ENCODE measurements around the gene CATSPER1.
A peak's percentile ranks its signal among the peaks of the same experiment; 100 is the strongest.
"Not testable (repeated sequence)": the region's sequence is repeated elsewhere in the genome, so short reads cannot be mapped to it uniquely, and the experiment has no call there.

The CATSPER1 gene

DNA sequence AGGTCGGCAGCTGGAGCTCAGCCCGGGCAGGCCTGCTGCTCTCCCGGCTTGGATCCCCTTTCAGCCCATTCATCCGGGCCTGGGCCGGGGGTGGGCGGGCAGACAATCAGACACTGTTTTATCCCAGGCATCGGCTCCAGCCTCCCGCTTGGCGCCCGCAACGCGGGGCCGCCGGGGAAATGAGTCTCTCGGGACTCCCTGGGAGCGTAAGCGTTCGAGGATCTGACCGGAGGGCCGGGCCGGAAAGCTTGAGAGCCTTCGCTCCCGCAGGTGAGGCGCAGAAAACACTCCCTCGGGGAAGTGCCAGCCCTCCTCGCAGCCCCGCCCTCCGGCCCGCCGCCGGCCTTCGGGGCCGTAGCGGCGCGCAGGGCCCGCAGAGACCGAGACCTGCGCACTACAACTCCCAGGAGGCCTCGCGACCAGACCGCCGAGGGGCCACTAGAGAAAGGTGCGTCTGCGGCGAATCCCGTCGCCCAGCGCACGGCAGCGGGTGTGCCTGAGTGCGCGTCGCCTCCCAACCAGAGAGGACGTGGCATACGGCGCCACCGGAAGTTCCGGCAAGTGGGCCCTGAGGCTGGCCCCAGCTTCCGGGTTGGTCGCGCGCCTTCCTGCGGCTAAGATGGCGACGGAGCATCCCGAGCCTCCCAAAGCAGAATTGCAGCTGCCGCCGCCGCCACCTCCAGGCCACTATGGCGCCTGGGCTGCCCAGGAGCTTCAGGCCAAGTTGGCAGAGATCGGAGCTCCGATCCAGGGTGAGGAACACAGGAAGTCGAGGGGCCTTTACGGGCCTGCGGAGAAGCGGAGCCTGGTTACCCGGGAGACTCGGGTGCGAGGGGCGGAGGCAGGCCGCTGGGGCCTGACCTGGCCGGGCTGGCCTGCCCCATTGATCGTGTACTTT lies 25.7 kb upstream of the CATSPER1 start, which contains the start of gene SF3B2:
Gene SF3B2, plus strand, starts transcription at position 599 of the 898 bp plus-strand sequence. Its CDS starts 21 bp downstream, at position 620.
- DNase-seq (ENCODE audit: low spot score), result peak; percentile 97

DNA sequence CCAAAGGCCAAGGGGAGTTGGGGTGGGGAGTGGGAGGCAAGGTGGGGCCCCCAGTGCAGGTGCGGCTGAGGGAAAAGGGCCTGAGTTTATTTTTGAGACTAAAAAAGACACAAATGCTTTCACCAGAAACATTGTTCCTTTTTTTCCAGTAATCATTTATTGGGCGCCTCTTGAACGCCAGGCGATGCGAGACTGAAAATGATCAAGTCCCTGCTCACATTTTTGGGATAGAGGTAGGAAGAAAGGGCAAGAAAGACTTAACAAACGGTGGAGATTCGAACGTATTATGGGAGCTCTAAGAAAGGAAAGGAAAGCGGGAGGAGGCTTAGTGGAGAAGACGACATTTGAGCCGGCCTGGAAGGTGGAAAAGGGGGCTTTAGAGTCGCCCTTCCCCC lies 25.1 kb upstream of the CATSPER1 start:
- DNase-seq (ENCODE audit: low spot score), result no peak

DNA sequence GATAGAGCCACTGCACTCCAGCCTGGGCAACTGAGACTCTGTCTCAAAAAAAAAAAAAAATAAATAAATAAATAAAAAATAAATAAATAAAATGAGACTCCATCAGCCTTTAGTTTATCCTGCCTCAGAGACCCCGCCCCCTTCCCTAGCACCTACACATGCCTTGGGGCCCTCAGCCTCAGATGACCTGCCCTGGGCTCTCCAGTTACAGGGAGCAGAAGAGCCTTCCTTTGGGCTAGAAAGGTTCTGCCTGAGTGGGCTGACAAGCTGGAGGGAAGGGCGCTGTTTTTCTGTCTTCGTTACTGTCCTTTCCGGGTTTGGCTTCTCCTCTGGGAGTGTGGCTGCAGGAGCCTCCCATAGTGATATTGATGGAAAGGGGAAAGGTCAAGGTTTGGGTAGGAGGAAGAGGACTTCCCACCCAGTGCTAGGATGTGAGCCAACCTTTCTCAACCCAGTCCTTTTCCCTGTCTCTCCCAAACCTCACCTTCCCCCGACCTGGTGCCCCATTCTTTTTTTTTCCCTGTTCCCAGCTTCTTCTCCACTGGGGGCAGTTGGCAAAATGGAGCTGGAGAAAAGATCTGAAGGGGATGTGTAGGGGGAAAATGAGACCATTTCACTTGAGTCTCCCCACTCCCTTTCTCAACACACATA lies 24.4 kb upstream of the CATSPER1 start:
- DNase-seq (ENCODE audit: low spot score), result no peak

GRCh38 chr11:66048547-66049323 lies 22.5 kb upstream of the CATSPER1 start, which contains the start of gene GAL3ST3:
Gene GAL3ST3 (minus strand): TSS chr11:66049161. CDS start chr11:66045415, 3,746 bp downstream.
- DNase-seq (ENCODE audit: low spot score), result no peak

DNA sequence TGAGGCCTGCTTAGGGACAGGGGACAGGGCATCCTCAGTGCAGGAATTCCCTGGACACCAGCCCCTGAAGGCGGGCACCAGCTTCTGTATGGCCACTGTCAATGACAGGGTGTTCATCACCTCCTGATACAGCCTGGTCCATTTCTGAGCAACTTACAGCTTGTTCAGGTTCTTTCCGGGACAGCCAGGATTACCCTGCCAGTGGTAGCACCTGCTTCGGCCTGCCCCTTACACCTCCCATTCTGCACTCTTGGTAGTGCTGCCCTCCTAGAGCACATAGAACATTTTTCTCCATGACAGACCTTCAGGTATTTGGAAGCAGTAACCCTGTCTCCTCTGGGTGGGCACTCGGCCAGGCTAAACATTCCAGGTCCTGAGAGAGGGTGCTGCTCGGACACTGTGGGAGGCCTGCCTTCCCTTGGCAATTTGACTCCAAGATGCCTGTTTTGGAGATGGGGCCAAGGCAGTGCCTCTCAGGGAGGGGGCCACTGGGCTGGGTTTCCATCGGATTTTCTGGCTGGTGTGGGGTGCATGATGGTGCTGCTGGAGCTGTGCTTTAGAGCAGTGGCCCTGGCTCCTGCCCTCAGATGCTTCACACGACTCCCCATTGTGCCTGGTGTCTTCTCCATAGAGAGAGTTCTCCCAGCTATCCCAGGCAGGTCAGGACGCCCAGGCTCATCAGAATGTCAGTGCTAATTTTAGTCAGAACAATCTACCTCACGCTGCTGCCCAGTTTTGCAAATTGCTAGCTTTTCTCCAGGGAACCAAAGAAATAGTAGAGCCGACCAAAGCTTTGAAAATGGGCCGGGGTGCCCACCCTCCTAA lies 21.5 kb upstream of the CATSPER1 start:
- DNase-seq (ENCODE audit: low spot score), result no peak

- DNase-seq (ENCODE audit: low spot score), result no peak
These were observed 20.6 kb upstream of the CATSPER1 start for GRCh38 chr11:66046901-66047300.

GRCh38 chr11:66045177-66045639 lies 18.9 kb upstream of the CATSPER1 start:
- DNase-seq (ENCODE audit: low spot score), result peak; percentile 79

GRCh38 chr11:66044757-66045156 lies 18.5 kb upstream of the CATSPER1 start:
- DNase-seq (ENCODE audit: low spot score), result no peak

DNA sequence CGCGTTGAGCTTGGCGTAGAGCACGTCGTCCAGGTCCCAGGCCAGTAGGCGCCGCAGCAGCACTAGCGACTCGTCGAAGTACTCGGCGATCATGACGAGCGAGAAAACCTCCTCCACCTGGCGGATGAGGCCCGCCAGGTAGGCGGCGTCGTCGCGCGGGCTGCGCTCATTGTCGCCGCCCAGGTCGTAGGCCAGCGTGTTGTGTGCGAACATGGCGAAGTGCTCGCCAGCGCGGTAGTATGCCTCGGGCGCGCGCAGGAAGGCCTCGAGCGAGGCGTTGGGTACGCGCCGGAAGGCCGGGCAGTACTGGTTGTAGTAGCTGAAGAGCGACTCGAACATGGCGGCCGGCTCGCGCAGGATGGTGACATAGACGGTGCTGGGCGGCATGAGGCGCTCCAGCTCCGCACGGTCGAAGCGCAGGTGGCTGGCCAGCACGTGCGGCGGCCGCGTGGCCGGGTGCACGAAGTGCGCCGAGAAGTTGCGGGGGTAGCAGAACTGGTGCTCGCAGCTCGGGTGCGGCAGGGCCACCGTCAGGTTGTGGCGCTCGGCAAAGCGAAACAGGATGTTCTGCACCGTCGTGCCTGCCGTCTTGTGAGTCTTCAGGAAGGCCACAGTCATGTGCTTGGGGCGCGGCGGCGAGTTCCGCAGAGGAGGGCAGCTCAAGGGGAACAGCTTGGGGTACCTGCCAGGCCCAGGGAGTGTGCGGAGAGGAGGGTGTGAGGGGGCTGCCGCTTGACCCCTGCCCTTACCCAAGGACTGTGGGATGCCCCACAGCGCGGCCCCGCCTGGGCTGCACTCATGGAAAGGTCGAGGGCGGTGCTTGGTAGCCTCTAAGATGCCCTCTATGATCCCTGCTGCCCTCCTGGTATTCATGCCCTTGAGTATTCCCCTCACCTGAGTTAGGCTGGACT lies 17.0 kb upstream of the CATSPER1 start:
- DNase-seq (ENCODE audit: low spot score), result no peak

- DNase-seq (ENCODE audit: low spot score), result no peak
These were observed 16.1 kb upstream of the CATSPER1 start for GRCh38 chr11:66042227-66042995.

- no peak for DNase-seq (ENCODE audit: low spot score)
These were observed 13.5 kb upstream of the CATSPER1 start for GRCh38 chr11:66039765-66040164.

- DNase-seq (ENCODE audit: low spot score), result no peak
These were observed 11.0 kb upstream of the CATSPER1 start for GRCh38 chr11:66037327-66037726.

DNA sequence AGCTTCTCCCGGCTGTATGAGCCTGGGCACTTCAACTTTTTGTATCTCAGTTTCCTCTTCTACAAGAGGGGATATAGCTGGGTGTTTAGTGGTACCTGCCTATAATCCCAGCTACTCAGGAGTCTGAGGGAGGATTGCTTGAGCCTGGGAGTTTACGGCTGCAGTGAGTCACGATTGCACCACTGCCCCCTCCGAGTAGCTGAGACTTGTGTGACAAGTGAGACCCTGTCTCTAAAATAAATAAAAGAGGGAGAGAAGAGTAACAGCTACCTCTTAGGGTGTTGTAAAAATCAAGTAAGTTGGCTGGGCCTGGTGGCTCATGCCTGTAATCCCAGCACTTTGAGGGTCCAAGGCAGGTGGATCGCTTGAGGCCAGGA lies 10.0 kb upstream of the CATSPER1 start:
- no peak for DNase-seq (ENCODE audit: low spot score)

DNA sequence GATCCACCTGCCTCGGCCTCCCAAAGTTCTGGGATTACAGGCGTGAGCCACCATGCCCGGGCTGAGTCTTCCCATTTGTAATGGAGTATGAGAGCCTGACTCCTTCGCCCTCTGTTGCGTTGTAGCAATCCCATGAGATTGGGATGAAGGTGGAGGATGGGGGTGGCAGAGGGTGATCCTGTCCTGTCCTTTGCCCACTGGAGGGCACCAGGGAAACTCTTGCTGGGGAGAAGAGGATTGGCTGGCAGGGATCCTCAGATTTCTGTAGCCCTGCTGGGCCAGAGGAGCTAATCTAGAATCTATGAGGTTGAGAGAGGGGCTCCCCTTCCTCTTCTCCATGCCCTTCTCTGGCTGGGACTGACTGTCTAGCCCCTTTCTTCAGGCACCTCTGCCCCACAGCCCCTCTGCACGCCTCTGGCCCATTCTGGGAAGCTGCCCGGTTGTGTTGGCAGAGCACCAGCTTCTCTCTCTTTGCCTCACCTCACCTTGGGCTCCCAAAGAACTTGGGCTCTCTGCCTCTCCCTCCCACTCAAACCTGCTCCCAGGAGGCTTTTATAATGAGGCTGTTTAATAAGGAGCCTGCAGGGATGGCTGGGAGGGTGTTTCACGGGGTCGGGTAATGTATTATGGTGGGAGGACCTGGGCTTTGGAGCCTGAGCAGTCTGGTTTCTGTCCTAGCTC lies 9.5 kb upstream of the CATSPER1 start:
- DNase-seq (ENCODE audit: low spot score), result no peak

- DNase-seq (ENCODE audit: low spot score), result no peak
These were observed 6.9 kb upstream of the CATSPER1 start for GRCh38 chr11:66032957-66033735.

- DNase-seq (ENCODE audit: low spot score), result not testable (repeated sequence)
These were observed 3.2 kb downstream of the CATSPER1 start for GRCh38 chr11:66023186-66023440.

DNA sequence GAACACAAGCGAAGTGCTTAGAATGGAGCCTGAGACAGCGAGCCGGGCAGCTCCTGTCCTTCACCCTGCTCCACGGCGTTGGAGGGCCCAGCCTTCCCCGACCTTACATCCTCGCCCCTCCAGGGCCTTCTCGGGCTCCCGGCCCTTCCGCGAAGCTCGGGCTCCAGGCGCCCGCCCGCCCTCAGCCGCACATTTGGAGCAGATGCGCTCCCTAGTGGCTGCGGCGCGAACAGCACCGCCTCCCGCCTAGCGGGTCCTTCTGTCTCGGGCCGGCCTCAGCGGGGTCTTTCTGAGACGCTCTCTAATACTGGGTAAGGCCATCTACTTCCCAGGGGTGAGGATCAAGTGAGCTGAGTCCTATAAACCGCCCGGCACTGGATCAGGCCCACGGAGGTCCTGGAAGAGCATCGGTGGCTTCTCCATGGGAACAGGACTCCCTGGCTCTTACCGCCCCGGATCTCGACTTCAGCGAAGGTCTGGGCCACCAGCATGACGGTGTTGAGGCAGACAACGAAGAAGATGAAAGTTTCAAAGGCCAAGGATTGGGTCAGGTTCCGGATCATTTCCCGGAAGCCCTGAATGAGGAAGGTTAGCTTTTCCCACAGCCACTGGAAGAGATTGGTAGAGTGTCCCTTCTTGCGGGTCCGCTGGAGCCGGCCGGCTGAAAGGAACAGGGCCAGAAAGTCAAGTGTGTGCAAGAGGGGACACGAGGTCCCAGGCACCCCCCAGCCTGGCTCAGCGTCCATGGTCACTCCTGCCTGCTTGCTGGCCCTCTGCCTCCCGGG lies 3.7 kb downstream of the CATSPER1 start:
- DNase-seq (ENCODE audit: low spot score), result peak; percentile 57
